Smooth muscle cell (in vitro differentiated cells): Measurements from ENCODE around the gene LMCD1. TPM values are rescaled to one million over a fixed set of nuclear protein-coding genes. Genes with fewer than 3 reads are reported as not detected.
A peak's percentile ranks its signal among the peaks of the same experiment; 100 is the strongest.

Experiments
- DNase-seq: peaks from one replicate; lab custom pipeline; 2025; ENCODE audit not compliant: unreplicated experiment; lab: John Stamatoyannopoulos, UW
- H2AFZ ChIP-seq: fragments of 200-600 bp; sonication (generic); 2 replicates; pipeline ENCODE4 v1.6.0; 2016; ENCODE audit warnings: antibody characterized with exemption, low read depth, mild to moderate bottlenecking
- H3F3A ChIP-seq: fragments of 200-600 bp; sonication (generic); 2 replicates; pipeline ENCODE4 v1.6.0; 2017; ENCODE audit warnings: antibody characterized with exemption, low read depth
- H3K27ac ChIP-seq: fragments of 200-600 bp; sonication (generic); 2 replicates; pipeline ENCODE4 v1.5.1; 2016; ENCODE audit warnings: low read depth, mild to moderate bottlenecking
- H3K27me3 ChIP-seq: fragments of 200-600 bp; sonication (generic); 2 replicates; pipeline ENCODE4 v1.6.1; 2016; ENCODE audit warnings: low read depth, mild to moderate bottlenecking
- H3K36me3 ChIP-seq: fragments of 200-600 bp; sonication (generic); 2 replicates; pipeline ENCODE4 v1.5.1; 2016; ENCODE audit warnings: low read depth
- H3K4me1 ChIP-seq: fragments of 200-600 bp; sonication (generic); 2 replicates; pipeline ENCODE4 v1.5.1; 2016; ENCODE audit warnings: low read depth
- H3K4me2 ChIP-seq: fragments of 200-600 bp; sonication (generic); 2 replicates; pipeline ENCODE4 v1.6.0; 2016; ENCODE audit warnings: mild to moderate bottlenecking
- H3K4me3 ChIP-seq: fragments of 200-600 bp; sonication (generic); 2 replicates; pipeline ENCODE4 v1.5.1; 2016; ENCODE audit warnings: mild to moderate bottlenecking
- H3K79me2 ChIP-seq: fragments of 200-600 bp; sonication (generic); 2 replicates; pipeline ENCODE4 v1.6.0; 2016; ENCODE audit warnings: low read depth, mild to moderate bottlenecking
- H3K9ac ChIP-seq: fragments of 200-600 bp; sonication (generic); 2 replicates; pipeline ENCODE4 v1.6.0; 2016; ENCODE audit warnings: low read depth
- H3K9me3 ChIP-seq: fragments of 200-600 bp; sonication (generic); replicated peaks from 2 replicates; pipeline ENCODE4 v1.5.1; 2016; ENCODE audit warnings: low read depth
- H4K20me1 ChIP-seq: fragments of 200-600 bp; sonication (generic); 2 replicates; pipeline ENCODE4 v1.6.0; 2016; ENCODE audit warnings: low read depth
- CTCF ChIP-seq: fragments of 200-600 bp; sonication (generic); IDR thresholded peaks from 2 replicates; pipeline ENCODE4 v1.5.1; 2017; ENCODE audit warnings: borderline replicate concordance, mild to moderate bottlenecking, antibody characterized with exemption; ENCODE audit not compliant: insufficient read depth, poor library complexity, severe bottlenecking
- WGBS: methylation state at CpG from one replicate; pipeline ENCODE4 v1.1.7; 2016; ENCODE audit warnings: low lambda C conversion rate; 5-methylcytosine and 5-hydroxymethylcytosine counted together
- polyA plus RNA-seq: library from polyadenylated mRNA; unstranded; fragments of >200 nt; fragmentation: Nextera tagmentation; extraction: Ambion mirVana; gene quantifications from 2 replicates; pipeline ENCODE4 v1.2.1, GENCODE V29; 2016
- total RNA-seq: library from RNA; depleted of rRNA; stranded (reverse); fragments of >200 nt; gene quantifications from 2 replicates; pipeline ENCODE4 v1.2.3, GENCODE V29; 2014

Gene LMCD1
- total and polyA plus RNA-seq, 2 experiments from 2014 or later = 187 to 524 TPM

DNA sequence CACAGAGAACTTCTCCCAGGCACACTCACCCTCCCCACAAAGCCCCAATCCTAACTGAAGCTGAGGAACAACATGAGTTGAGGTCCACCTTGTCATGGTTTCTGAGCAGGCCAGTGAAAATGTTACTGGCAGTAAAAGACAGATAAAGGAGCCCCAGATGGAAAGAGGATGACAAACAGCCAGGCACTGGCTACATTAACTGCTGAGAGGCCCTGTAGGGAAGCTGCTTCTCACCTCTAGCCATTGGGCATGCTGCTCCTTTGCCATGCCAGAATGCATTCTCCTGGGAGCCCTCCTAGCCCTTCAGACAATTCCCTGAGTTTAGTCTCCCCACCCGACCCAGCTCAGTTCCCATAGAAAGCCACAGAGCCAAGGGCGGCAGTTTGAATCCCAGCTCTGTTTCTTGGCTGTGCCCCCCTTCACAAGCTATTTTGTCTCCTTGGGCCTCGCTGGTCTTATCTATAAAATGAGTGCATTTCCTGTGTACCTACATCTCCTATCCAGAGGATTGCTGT, 60.5 kb downstream of the LMCD1 start:
- Histone ChIP-seq H3K27me3 (no peaks in the 10 kb centered on the region), H3K4me2 (peak overlapping the region; percentile 55), H3F3A (peaks cover 28% of the 10 kb centered on the region), H3K27ac (peak overlapping the region; percentile 97), H3K79me2 (no peaks in the 10 kb centered on the region), H4K20me1 (no peaks in the 10 kb centered on the region), H3K36me3 (peaks cover 14% of the 10 kb centered on the region), H3K9me3 (no peaks in the 10 kb centered on the region), H3K9ac (no peak overlapping the region), H3K4me3 (no peak overlapping the region), H3K4me1 (peaks cover 3% of the 10 kb centered on the region), H2AFZ (no peak overlapping the region)
- no peak for TF ChIP-seq CTCF
- WGBS = 59% methylated on average over 3 of the region's 3 CpGs
- no peak for DNase-seq

GRCh38 chr3:8563146-8563545, 61.5 kb downstream of the LMCD1 start:
- 90% methylated on average over 4 of the region's 4 CpGs for WGBS
- DNase-seq = no peak
- Histone ChIP-seq H3K36me3 (peaks cover 13% of the 10 kb centered on the region), H3K4me2 (no peak overlapping the region), H3K27ac (peak overlapping the region; percentile 97), H4K20me1 (no peaks in the 10 kb centered on the region), H3K9me3 (no peaks in the 10 kb centered on the region), H2AFZ (no peak overlapping the region), H3K27me3 (no peaks in the 10 kb centered on the region), H3K79me2 (no peaks in the 10 kb centered on the region), H3F3A (peaks cover 26% of the 10 kb centered on the region), H3K9ac (no peak overlapping the region), H3K4me3 (no peak overlapping the region), H3K4me1 (peaks cover 3% of the 10 kb centered on the region)
- no peak for TF ChIP-seq CTCF

DNA sequence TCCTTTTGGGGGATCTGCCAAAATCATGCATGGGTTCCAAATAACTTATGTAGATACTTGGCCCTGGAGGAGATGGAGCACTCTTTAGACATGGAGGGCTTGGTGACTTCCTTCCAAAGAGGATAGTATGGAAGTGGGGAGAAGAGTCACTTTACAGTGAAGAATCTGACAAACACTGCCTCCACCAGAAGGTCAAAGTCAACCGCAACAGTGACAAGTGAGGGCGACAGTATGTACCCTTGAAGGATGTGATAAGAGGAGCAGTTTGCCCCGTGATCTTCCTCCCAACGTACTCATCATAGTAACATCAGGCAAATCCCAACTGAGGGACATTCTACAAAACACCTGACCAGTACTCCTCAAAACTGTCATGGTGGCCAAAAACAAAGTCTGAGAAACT, 62.0 kb downstream of the LMCD1 start:
- no peak overlapping the region for H3K4me2 ChIP-seq
- no peak for TF ChIP-seq CTCF
- 96% methylated on average over 4 of the region's 4 CpGs for WGBS

GRCh38 chr3:8565376-8565775, 63.8 kb downstream of the LMCD1 start:
- H3K27me3 ChIP-seq = no peaks in the 10 kb centered on the region
- H3K9me3 ChIP-seq = no peaks in the 10 kb centered on the region
- no peak overlapping the region for H3K9ac ChIP-seq
- H2AFZ ChIP-seq = no peak overlapping the region
- H4K20me1 ChIP-seq = no peaks in the 10 kb centered on the region
- no peak for TF ChIP-seq CTCF
- peak overlapping the region; percentile 97 for H3K27ac ChIP-seq
- no peak overlapping the region for H3K4me2 ChIP-seq
- H3K79me2 ChIP-seq = no peaks in the 10 kb centered on the region
- peaks cover 11% of the 10 kb centered on the region for H3K36me3 ChIP-seq
- 97% methylated on average over 15 of the region's 15 CpGs for WGBS
- H3F3A ChIP-seq = peaks cover 25% of the 10 kb centered on the region
- peaks cover 3% of the 10 kb centered on the region for H3K4me1 ChIP-seq
- H3K4me3 ChIP-seq = no peak overlapping the region
- no peak for DNase-seq

More for the DNA sequence above, 62.0 kb downstream of the LMCD1 start:
- Histone ChIP-seq H3F3A (peaks cover 25% of the 10 kb centered on the region), H3K9me3 (no peaks in the 10 kb centered on the region), H3K4me1 (peaks cover 3% of the 10 kb centered on the region), H4K20me1 (no peaks in the 10 kb centered on the region), H3K27ac (peak overlapping the region; percentile 97), H3K27me3 (no peaks in the 10 kb centered on the region), H3K9ac (no peak overlapping the region), H3K36me3 (peaks cover 11% of the 10 kb centered on the region), H3K79me2 (no peaks in the 10 kb centered on the region), H3K4me3 (no peak overlapping the region), H2AFZ (no peak overlapping the region)
- no peak for DNase-seq
